Endodermal cell (in vitro differentiated cells): ENCODE measurements around the gene WTAP. TPM values are rescaled to one million over a fixed set of nuclear protein-coding genes. Genes with fewer than 3 reads are reported as not detected.
"Not testable (repeated sequence)": the region's sequence is repeated elsewhere in the genome, so short reads cannot be mapped to it uniquely, and the experiment has no call there.

Source experiments
- DNase-seq: peaks from one replicate; pipeline ENCODE4 v3.0.0-alpha.2; 2017
- H3K27ac ChIP-seq: 2 replicates; pipeline ENCODE4 v1.5.1; 2013; ENCODE audit warnings: mild to moderate bottlenecking, low read depth, low read length, moderate library complexity
- H3K27me3 ChIP-seq: 2 replicates; pipeline ENCODE4 v1.6.1; 2013; ENCODE audit warnings: mild to moderate bottlenecking, low read length, moderate library complexity; ENCODE audit not compliant: insufficient read depth, control insufficient read depth, poor library complexity, severe bottlenecking
- H3K36me3 ChIP-seq: 2 replicates; pipeline ENCODE4 v1.7.0; 2013; ENCODE audit warnings: mild to moderate bottlenecking, low read length, moderate library complexity; ENCODE audit not compliant: control insufficient read depth, insufficient read depth
- H3K4me1 ChIP-seq: one replicate; pipeline ENCODE4 v1.7.0; 2013; ENCODE audit warnings: low read length; ENCODE audit not compliant: control insufficient read depth, insufficient read depth
- H3K4me3 ChIP-seq: 2 replicates; pipeline ENCODE4 v1.5.1; 2013; ENCODE audit warnings: mild to moderate bottlenecking, low read length, moderate library complexity
- H3K9ac ChIP-seq: 2 replicates; pipeline ENCODE4 v1.6.1; 2013; ENCODE audit warnings: mild to moderate bottlenecking, low read length, moderate library complexity; ENCODE audit not compliant: poor library complexity, severe bottlenecking; ENCODE audit errors: extremely low read depth
- H3K9me3 ChIP-seq: 2 replicates; pipeline ENCODE4 v1.6.1; 2013; ENCODE audit warnings: mild to moderate bottlenecking, low read length, moderate library complexity; ENCODE audit not compliant: control insufficient read depth
- H3K27ac Mint-ChIP-seq: 2 replicates; pipeline ENCODE4 v1.8.0; 2020; ENCODE audit warnings: mixed read lengths
- H3K27me3 Mint-ChIP-seq: 2 replicates; pipeline ENCODE4 v1.8.0; 2021; ENCODE audit warnings: mild to moderate bottlenecking, mixed read lengths; ENCODE audit not compliant: insufficient read depth
- H3K36me3 Mint-ChIP-seq: 2 replicates; pipeline ENCODE4 v1.8.0; 2020; ENCODE audit warnings: low read depth, mixed read lengths
- H3K4me1 Mint-ChIP-seq: 2 replicates; pipeline ENCODE4 v1.8.0; 2020; ENCODE audit warnings: mixed read lengths
- H3K4me3 Mint-ChIP-seq: 2 replicates; pipeline ENCODE4 v1.8.0; 2020; ENCODE audit warnings: mild to moderate bottlenecking, moderate library complexity, mixed read lengths
- H3K9me3 Mint-ChIP-seq: 2 replicates; pipeline ENCODE4 v1.8.0; 2020; ENCODE audit warnings: mild to moderate bottlenecking, mixed read lengths
- CTCF ChIP-seq: fragments of 200-600 bp; sonication (generic); conservative IDR thresholded peaks from 2 replicates; pipeline ENCODE4 v1.5.0; 2021; ENCODE audit warnings: antibody characterized with exemption, mild to moderate bottlenecking
- WGBS, 2 experiments: methylation state at CpG; one replicate each; pipeline versions ENCODE4 v1.1.5 to v1.1.7; 2013; ENCODE audit warnings: missing lambda C conversion rate in 2 of 2, mixed read lengths in 1 of 2; ENCODE audit not compliant: insufficient coverage in 1 of 2, insufficient read length in 1 of 2; 5-methylcytosine and 5-hydroxymethylcytosine counted together
- total RNA-seq, 2 donors: library from RNA; stranded (reverse); fragmentation: NEBNext Ultra II Directional in 1 of 2; extraction: Animal tissue kit (Norgen Biotek cat#: 25700) in 1 of 2; gene quantifications; 2 replicates in 1 of 2; 3 replicates in 1 of 2; pipeline ENCODE4 v1.2.1, GENCODE V29; 2021

WTAP gene
- total RNA-seq, 2 donors from 2014 or later = 112 to 119 TPM

DNA sequence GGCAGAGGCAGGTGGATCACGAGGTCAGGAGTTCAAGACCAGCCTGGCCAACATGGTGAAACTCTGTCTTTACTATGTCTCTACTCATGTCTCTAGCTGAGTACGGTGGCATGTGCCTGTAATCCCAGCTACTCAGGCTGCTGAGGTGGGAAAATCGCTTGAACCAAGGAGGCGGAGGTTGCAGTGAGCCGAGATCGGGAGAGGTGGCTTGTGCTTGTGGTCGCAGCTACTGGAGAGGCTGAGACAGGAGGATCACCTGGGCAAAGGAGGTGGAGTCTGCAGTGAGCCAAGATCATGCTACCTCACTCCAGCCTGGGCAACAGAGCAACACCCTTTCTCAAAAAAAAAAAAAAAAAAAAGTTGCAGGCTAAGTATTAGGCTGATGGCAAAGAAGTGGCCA lies 8.0 kb upstream of the WTAP start:
- H3K4me3 ChIP-seq = no peak overlapping the region
- no peak for DNase-seq
- WGBS, 2 experiments = 93 to 97% methylated on average over 2 to 7 of the region's 7 CpGs
- H3K36me3 ChIP-seq = peaks cover 19% of the 10 kb centered on the region
- no peaks in the 10 kb centered on the region for H3K4me1 ChIP-seq
- no peak for TF ChIP-seq CTCF
- H3K27ac ChIP-seq = no peak overlapping the region
- H3K27me3 ChIP-seq = no peaks in the 10 kb centered on the region
- H3K4me1 Mint-ChIP-seq = peaks cover 11% of the 10 kb centered on the region
- H3K4me3 Mint-ChIP-seq = no peak overlapping the region
- no peaks in the 10 kb centered on the region for H3K27me3 Mint-ChIP-seq
- peaks cover 22% of the 10 kb centered on the region for H3K9me3 ChIP-seq
- H3K36me3 Mint-ChIP-seq = peaks cover 17% of the 10 kb centered on the region
- H3K9ac ChIP-seq = no peak overlapping the region
- H3K27ac Mint-ChIP-seq = peak overlapping the region; percentile 69
- peaks cover 13% of the 10 kb centered on the region for H3K9me3 Mint-ChIP-seq

GRCh38 chr6:159720708-159721107 lies 6.6 kb upstream of the WTAP start:
- H3K9me3 ChIP-seq = peaks cover 25% of the 10 kb centered on the region
- H3K27me3 ChIP-seq = no peaks in the 10 kb centered on the region
- Mint-ChIP-seq H3K27ac (no peak overlapping the region), H3K4me1 (peaks cover 11% of the 10 kb centered on the region), H3K27me3 (no peaks in the 10 kb centered on the region), H3K4me3 (no peak overlapping the region), H3K9me3 (peaks cover 13% of the 10 kb centered on the region), H3K36me3 (peaks cover 22% of the 10 kb centered on the region)
- peak; percentile 63 for DNase-seq
- no peak overlapping the region for H3K9ac ChIP-seq
- H3K36me3 ChIP-seq = peaks cover 26% of the 10 kb centered on the region
- H3K27ac ChIP-seq = no peak overlapping the region
- H3K4me1 ChIP-seq = no peaks in the 10 kb centered on the region
- H3K4me3 ChIP-seq = no peak overlapping the region
- peak; percentile 74 for TF ChIP-seq CTCF
- WGBS, 2 experiments = 83 to 86% methylated on average over 6 of the region's 7 CpGs

DNA sequence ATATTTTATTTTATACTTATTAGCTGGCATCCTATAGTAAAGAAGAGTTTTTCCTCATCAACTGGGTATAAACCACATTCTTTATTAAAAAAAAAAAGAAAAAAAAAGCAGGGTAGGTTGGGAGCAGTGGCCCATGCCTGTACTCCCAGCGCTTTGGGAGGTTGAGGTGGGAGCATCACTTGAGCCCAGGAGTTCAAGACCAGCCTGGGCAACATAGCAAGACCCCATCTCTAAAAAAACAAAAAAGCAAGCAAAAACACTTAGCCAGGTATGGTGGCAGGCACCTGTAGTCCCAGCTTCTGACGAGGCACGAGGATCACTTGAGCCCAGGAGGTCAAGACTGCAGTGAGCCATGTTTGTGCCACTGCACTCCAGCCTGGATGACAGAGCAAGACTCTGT lies 5.3 kb upstream of the WTAP start:
- WGBS, 2 experiments = 94 to 95% methylated on average over 2 to 3 of the region's 3 CpGs
- not testable (repeated sequence) for H3K27me3 Mint-ChIP-seq, H3K4me1 ChIP-seq, H3K4me3 Mint-ChIP-seq, H3K4me3 ChIP-seq, DNase-seq, H3K9ac ChIP-seq, H3K27me3 ChIP-seq, H3K27ac Mint-ChIP-seq, H3K27ac ChIP-seq
- Histone ChIP-seq H3K36me3 (peaks cover 19% of the 10 kb centered on the region), H3K9me3 (peaks cover 25% of the 10 kb centered on the region)
- Mint-ChIP-seq H3K4me1 (peaks cover 15% of the 10 kb centered on the region), H3K9me3 (peaks cover 13% of the 10 kb centered on the region), H3K36me3 (peaks cover 22% of the 10 kb centered on the region)

GRCh38 chr6:159722655-159723054 lies 4.7 kb upstream of the WTAP start:
- Histone ChIP-seq H3K27ac (no peak overlapping the region), H3K9me3 (peaks cover 25% of the 10 kb centered on the region), H3K4me1 (no peaks in the 10 kb centered on the region), H3K9ac (no peak overlapping the region), H3K36me3 (peaks cover 19% of the 10 kb centered on the region), H3K4me3 (no peak overlapping the region), H3K27me3 (no peaks in the 10 kb centered on the region)
- TF ChIP-seq CTCF = no peak
- H3K27ac Mint-ChIP-seq = no peak overlapping the region
- no peaks in the 10 kb centered on the region for H3K27me3 Mint-ChIP-seq
- H3K9me3 Mint-ChIP-seq = peaks cover 13% of the 10 kb centered on the region
- H3K4me1 Mint-ChIP-seq = peaks cover 15% of the 10 kb centered on the region
- no peak for DNase-seq
- peaks cover 22% of the 10 kb centered on the region for H3K36me3 Mint-ChIP-seq
- no peak overlapping the region for H3K4me3 Mint-ChIP-seq
